WTC11 (cell line): ENCODE results near the gene AADAC.

Experiments
- CBFB ChIP-seq: sonication (generic); formaldehyde crosslinking; IDR thresholded peaks from 2 replicates; pipeline ENCODE4 v1.8.1; 2022; ENCODE audit warnings: mild to moderate bottlenecking, low read depth, missing genetic modification reagents
- CTCF ChIP-seq: fragments of 200-600 bp; IDR thresholded peaks from 2 replicates; pipeline ENCODE4 v1.8.0; 2022; ENCODE audit warnings: antibody characterized with exemption
- FOXP1 ChIP-seq: sonication (generic); formaldehyde crosslinking; IDR thresholded peaks from 2 replicates; pipeline ENCODE4 v1.8.0; 2022; ENCODE audit warnings: missing genetic modification reagents, mild to moderate bottlenecking, moderate library complexity, borderline replicate concordance
- HMGXB4 ChIP-seq: sonication (generic); formaldehyde crosslinking; IDR thresholded peaks from 2 replicates; pipeline ENCODE4 v1.8.1; 2023; ENCODE audit warnings: mild to moderate bottlenecking, moderate library complexity, missing genetic modification reagents
- KAT7 ChIP-seq: sonication (generic); formaldehyde crosslinking; IDR thresholded peaks from 2 replicates; pipeline ENCODE4 v1.8.1; 2023; ENCODE audit warnings: missing genetic modification reagents, mild to moderate bottlenecking, borderline replicate concordance
- MAX ChIP-seq: sonication (generic); formaldehyde crosslinking; IDR thresholded peaks from 2 replicates; pipeline ENCODE4 v1.8.0; 2022; ENCODE audit warnings: mild to moderate bottlenecking, missing genetic modification reagents
- TP53 ChIP-seq: sonication (generic); formaldehyde crosslinking; IDR thresholded peaks from 2 replicates; pipeline ENCODE4 v1.8.1; 2023; ENCODE audit warnings: mild to moderate bottlenecking, missing genetic modification reagents
- ZBTB21 ChIP-seq: sonication (generic); formaldehyde crosslinking; IDR thresholded peaks from 2 replicates; pipeline ENCODE4 v1.8.1; 2023; ENCODE audit warnings: mild to moderate bottlenecking, missing genetic modification reagents, borderline replicate concordance
- ZNF121 ChIP-seq: sonication (generic); formaldehyde crosslinking; IDR thresholded peaks from 2 replicates; pipeline ENCODE4 v1.8.0; 2023; ENCODE audit warnings: missing genetic modification reagents
- ZNF138 ChIP-seq: sonication (generic); formaldehyde crosslinking; conservative IDR thresholded peaks from 2 replicates; pipeline ENCODE4 v1.8.1; 2022; ENCODE audit warnings: mild to moderate bottlenecking, moderate library complexity, missing genetic modification reagents
- TF ChIP-seq, protein P1 (sequence below): sonication (generic); formaldehyde crosslinking; IDR thresholded peaks from 2 replicates; pipeline ENCODE4 v1.8.1; 2022; ENCODE audit warnings: low read depth, mild to moderate bottlenecking, moderate library complexity, missing genetic modification reagents, borderline replicate concordance
- TF ChIP-seq, protein P2 (sequence below): sonication (generic); formaldehyde crosslinking; IDR thresholded peaks from 2 replicates; pipeline ENCODE4 v1.8.0; 2022; ENCODE audit warnings: mild to moderate bottlenecking, missing genetic modification reagents
- TF ChIP-seq, protein P3 (sequence below): sonication (generic); formaldehyde crosslinking; IDR thresholded peaks from 2 replicates; pipeline ENCODE4 v1.8.0; 2022; ENCODE audit warnings: mild to moderate bottlenecking, missing genetic modification reagents
- TF ChIP-seq, protein P4 (sequence below): sonication (generic); formaldehyde crosslinking; IDR thresholded peaks from 2 replicates; pipeline ENCODE4 v1.8.1; 2023; ENCODE audit warnings: mild to moderate bottlenecking, missing genetic modification reagents

DNA sequence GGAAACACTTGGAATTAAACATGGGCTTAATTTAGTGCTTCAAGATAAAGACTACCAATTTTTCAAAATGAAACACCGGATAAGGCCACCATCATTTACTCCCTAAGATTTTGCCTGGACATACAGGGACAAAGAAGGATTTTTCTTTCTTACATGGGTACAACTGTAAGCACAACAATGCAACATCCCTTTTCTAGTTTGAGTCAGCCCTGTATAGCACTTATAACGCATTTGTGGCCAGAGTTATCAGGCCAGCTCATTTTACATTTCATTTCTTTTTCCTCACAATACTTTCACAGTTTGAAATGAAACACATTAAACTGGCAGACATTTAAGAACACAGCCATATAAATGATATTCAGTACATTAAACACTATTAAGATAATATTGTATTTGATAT lies 49.7 kb downstream of the AADAC start:
- TF ChIP-seq MAX = no peak
- TF ChIP-seq CTCF = no peak
- TF ChIP-seq, protein P1, sequence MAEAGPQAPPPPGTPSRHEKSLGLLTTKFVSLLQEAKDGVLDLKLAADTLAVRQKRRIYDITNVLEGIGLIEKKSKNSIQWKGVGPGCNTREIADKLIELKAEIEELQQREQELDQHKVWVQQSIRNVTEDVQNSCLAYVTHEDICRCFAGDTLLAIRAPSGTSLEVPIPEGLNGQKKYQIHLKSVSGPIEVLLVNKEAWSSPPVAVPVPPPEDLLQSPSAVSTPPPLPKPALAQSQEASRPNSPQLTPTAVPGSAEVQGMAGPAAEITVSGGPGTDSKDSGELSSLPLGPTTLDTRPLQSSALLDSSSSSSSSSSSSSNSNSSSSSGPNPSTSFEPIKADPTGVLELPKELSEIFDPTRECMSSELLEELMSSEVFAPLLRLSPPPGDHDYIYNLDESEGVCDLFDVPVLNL (CRISPR knock-in tag) = no peak
- TF ChIP-seq FOXP1 = no peak
- TF ChIP-seq, protein P2, sequence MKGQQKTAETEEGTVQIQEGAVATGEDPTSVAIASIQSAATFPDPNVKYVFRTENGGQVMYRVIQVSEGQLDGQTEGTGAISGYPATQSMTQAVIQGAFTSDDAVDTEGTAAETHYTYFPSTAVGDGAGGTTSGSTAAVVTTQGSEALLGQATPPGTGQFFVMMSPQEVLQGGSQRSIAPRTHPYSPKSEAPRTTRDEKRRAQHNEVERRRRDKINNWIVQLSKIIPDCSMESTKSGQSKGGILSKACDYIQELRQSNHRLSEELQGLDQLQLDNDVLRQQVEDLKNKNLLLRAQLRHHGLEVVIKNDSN = no peak
- TF ChIP-seq ZNF121 (CRISPR knock-in tag) = no peak
- TF ChIP-seq, protein P3, sequence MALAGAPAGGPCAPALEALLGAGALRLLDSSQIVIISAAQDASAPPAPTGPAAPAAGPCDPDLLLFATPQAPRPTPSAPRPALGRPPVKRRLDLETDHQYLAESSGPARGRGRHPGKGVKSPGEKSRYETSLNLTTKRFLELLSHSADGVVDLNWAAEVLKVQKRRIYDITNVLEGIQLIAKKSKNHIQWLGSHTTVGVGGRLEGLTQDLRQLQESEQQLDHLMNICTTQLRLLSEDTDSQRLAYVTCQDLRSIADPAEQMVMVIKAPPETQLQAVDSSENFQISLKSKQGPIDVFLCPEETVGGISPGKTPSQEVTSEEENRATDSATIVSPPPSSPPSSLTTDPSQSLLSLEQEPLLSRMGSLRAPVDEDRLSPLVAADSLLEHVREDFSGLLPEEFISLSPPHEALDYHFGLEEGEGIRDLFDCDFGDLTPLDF (CRISPR knock-in tag) = no peak
- no peak for TF ChIP-seq TP53 (CRISPR knock-in tag)
- no peak for TF ChIP-seq KAT7 (CRISPR knock-in tag)
- TF ChIP-seq CBFB (CRISPR knock-in tag) = no peak
- TF ChIP-seq ZNF138 (CRISPR knock-in tag) = no peak
- no peak for TF ChIP-seq HMGXB4 (CRISPR knock-in tag)
- TF ChIP-seq, protein P4, sequence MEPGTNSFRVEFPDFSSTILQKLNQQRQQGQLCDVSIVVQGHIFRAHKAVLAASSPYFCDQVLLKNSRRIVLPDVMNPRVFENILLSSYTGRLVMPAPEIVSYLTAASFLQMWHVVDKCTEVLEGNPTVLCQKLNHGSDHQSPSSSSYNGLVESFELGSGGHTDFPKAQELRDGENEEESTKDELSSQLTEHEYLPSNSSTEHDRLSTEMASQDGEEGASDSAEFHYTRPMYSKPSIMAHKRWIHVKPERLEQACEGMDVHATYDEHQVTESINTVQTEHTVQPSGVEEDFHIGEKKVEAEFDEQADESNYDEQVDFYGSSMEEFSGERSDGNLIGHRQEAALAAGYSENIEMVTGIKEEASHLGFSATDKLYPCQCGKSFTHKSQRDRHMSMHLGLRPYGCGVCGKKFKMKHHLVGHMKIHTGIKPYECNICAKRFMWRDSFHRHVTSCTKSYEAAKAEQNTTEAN = no peak
- TF ChIP-seq ZBTB21 (CRISPR knock-in tag) = no peak
